ENCODE measurements around the gene RPN2. TPM values are rescaled to one million over a fixed set of nuclear protein-coding genes. Genes with fewer than 3 reads are reported as not detected.
A peak's percentile ranks its signal among the peaks of the same experiment; 100 is the strongest.

Gene RPN2
- total and polyA plus RNA-seq, 2 of the 13 experiments (the other 11 are each of a cell fraction or from before 2014, with no cell fraction given), result 587 to 1,818 TPM

GRCh38 chr20:37283530-37284195 lies 104.5 kb downstream of the RPN2 start (continued):
- TF ChIP-seq ZBTB26 (CRISPR knock-in tag; IDR thresholded peaks at IDR 0.05; ENCODE audit: borderline replicate concordance) (peak; percentile 85; the same call in 1 of the 2 replicates), SP2 (CRISPR knock-in tag; IDR thresholded peaks at IDR 0.05) (no peak), GATAD2A (CRISPR knock-in tag; IDR thresholded peaks at IDR 0.05) (peak; percentile 50), FOXO4 (CRISPR knock-in tag; conservative IDR thresholded peaks at IDR 0.05) (0 out of 2 replicates have a peak, but pooled peaks have one; percentile 16), RARA (CRISPR knock-in tag; IDR thresholded peaks at IDR 0.05) (peak; percentile 27; the same call in 1 of the 2 replicates), ZNF710 (CRISPR knock-in tag; IDR thresholded peaks at IDR 0.05; ENCODE audit: borderline replicate concordance) (no peak), GFI1 (CRISPR knock-in tag; IDR thresholded peaks at IDR 0.05; ENCODE audit: borderline replicate concordance) (no peak), ZBTB25 (CRISPR knock-in tag; IDR thresholded peaks at IDR 0.05) (0 out of 2 replicates have a peak, but pooled peaks have one; percentile 16), ETV6 (CRISPR knock-in tag; conservative IDR thresholded peaks at IDR 0.05) (0 out of 2 replicates have a peak, but pooled peaks have one; percentile 2), HDAC2 (CRISPR knock-in tag; IDR thresholded peaks at IDR 0.05) (peak; percentile 52; the same call in 1 of the 2 replicates), SRY (CRISPR knock-in tag; IDR thresholded peaks at IDR 0.05) (0 out of 2 replicates have a peak, but pooled peaks have one; percentile 45), MAFK (conservative IDR thresholded peaks at IDR 0.05 in 1 of 2, IDR thresholded peaks at IDR 0.05 in 1 of 2; ENCODE audit: low read length in 2 of 2) (peak; percentile 65 to 79), ZNF256 (CRISPR knock-in tag; conservative IDR thresholded peaks at IDR 0.05) (no peak), MAFG (CRISPR knock-in tag; IDR thresholded peaks at IDR 0.05) (no peak), ZBTB38 (CRISPR knock-in tag; IDR thresholded peaks at IDR 0.05) (peak; percentile 59; the same call in 1 of the 2 replicates), ZNF792 (CRISPR knock-in tag; IDR thresholded peaks at IDR 0.05) (0 out of 2 replicates have a peak, but pooled peaks have one; percentile 12), ARID5B (CRISPR knock-in tag; IDR thresholded peaks at IDR 0.05) (peak; percentile 48; the same call in 1 of the 2 replicates), ZSCAN5A (CRISPR knock-in tag; IDR thresholded peaks at IDR 0.05; ENCODE audit: borderline replicate concordance) (no peak)

Data from HepG2 (cell line).